WTC11 (cell line): ENCODE measurements around the gene DENND4B. TPM values are rescaled to one million over a fixed set of nuclear protein-coding genes. Genes with fewer than 3 reads are reported as not detected.

ENCODE experiments used
- ATAC-seq: fragments of 200-7000 bp; cut with Tn5 transposase; 2 replicates; pipeline ENCODE4 v1.10.0; 2021; ENCODE audit warnings: mild to moderate bottlenecking, moderate library complexity
- CTCF ChIA-PET: fragments of 300-600 bp; sonication (Branson Sonifier 250); formaldehyde crosslinking; loops from one replicate; lab custom pipeline; 2021; ENCODE audit warnings: antibody characterized with exemption; lab: Charles Lee
- POLR2A ChIA-PET: fragments of 350-600 bp; sonication (Branson Sonifier 250); formaldehyde crosslinking; loops from one replicate; lab custom pipeline; 2021; ENCODE audit warnings: antibody characterized with exemption; lab: Charles Lee
- DNase-seq: peaks from one replicate; pipeline ENCODE4 v3.0.0; 2021; ENCODE audit warnings: low spot score
- H3K27ac Mint-ChIP-seq: 2 replicates; pipeline ENCODE4 v1.8.0; 2021; ENCODE audit warnings: mixed read lengths
- H3K27me3 Mint-ChIP-seq: 2 replicates; pipeline ENCODE4 v1.8.0; 2021; ENCODE audit warnings: low read depth, mild to moderate bottlenecking, moderate library complexity, mixed read lengths
- H3K36me3 Mint-ChIP-seq: 2 replicates; pipeline ENCODE4 v1.8.0; 2021; ENCODE audit warnings: mixed read lengths
- H3K4me1 Mint-ChIP-seq: 2 replicates; pipeline ENCODE4 v1.8.0; 2022; ENCODE audit warnings: mixed read lengths
- H3K4me3 Mint-ChIP-seq: 2 replicates; pipeline ENCODE4 v1.8.0; 2021; ENCODE audit warnings: mild to moderate bottlenecking, moderate library complexity, mixed read lengths
- H3K9me3 Mint-ChIP-seq: 2 replicates; pipeline ENCODE4 v1.8.0; 2021; ENCODE audit warnings: mixed read lengths
- AFF4 ChIP-seq: sonication (generic); formaldehyde crosslinking; IDR thresholded peaks from 2 replicates; pipeline ENCODE4 v1.8.1; 2023; ENCODE audit warnings: mild to moderate bottlenecking, missing genetic modification reagents, borderline replicate concordance
- ATF6 ChIP-seq: sonication (generic); formaldehyde crosslinking; IDR thresholded peaks from 2 replicates; pipeline ENCODE4 v1.8.1; 2023; ENCODE audit warnings: mild to moderate bottlenecking, missing genetic modification reagents
- E2F1 ChIP-seq: sonication (generic); formaldehyde crosslinking; IDR thresholded peaks from 2 replicates; pipeline ENCODE4 v1.8.0; 2022; ENCODE audit warnings: mild to moderate bottlenecking, missing genetic modification reagents
- ELF4 ChIP-seq: sonication (generic); formaldehyde crosslinking; IDR thresholded peaks from 2 replicates; pipeline ENCODE4 v1.8.1; 2022; ENCODE audit warnings: low read depth, mild to moderate bottlenecking, moderate library complexity, missing genetic modification reagents
- EMX1 ChIP-seq: fragments of 250-450 bp; sonication (Bioruptor Pico); IDR thresholded peaks from 2 replicates; pipeline ENCODE4 v1.8.0; 2021; ENCODE audit warnings: mild to moderate bottlenecking
- ESRRA ChIP-seq: sonication (generic); formaldehyde crosslinking; IDR thresholded peaks from 2 replicates; pipeline ENCODE4 v1.8.1; 2022; ENCODE audit warnings: mild to moderate bottlenecking, missing genetic modification reagents, borderline replicate concordance
- FOXP1 ChIP-seq: sonication (generic); formaldehyde crosslinking; IDR thresholded peaks from 2 replicates; pipeline ENCODE4 v1.8.0; 2022; ENCODE audit warnings: missing genetic modification reagents, mild to moderate bottlenecking, moderate library complexity, borderline replicate concordance
- HMGA2 ChIP-seq: fragments of 250-450 bp; sonication (Bioruptor Pico); IDR thresholded peaks from 2 replicates; pipeline ENCODE4 v1.4.0; 2021; ENCODE audit warnings: mild to moderate bottlenecking, moderate library complexity
- JAZF1 ChIP-seq: fragments of 250-450 bp; sonication (Bioruptor Pico); IDR thresholded peaks from 2 replicates; pipeline ENCODE4 v1.9.0; 2021; ENCODE audit warnings: moderate library complexity, mild to moderate bottlenecking, inconsistent platforms
- MAX ChIP-seq: sonication (generic); formaldehyde crosslinking; IDR thresholded peaks from 2 replicates; pipeline ENCODE4 v1.8.0; 2022; ENCODE audit warnings: mild to moderate bottlenecking, missing genetic modification reagents
- SMAD3 ChIP-seq: sonication (generic); formaldehyde crosslinking; IDR thresholded peaks from 2 replicates; pipeline ENCODE4 v1.8.0; 2022; ENCODE audit warnings: missing genetic modification reagents, mild to moderate bottlenecking, borderline replicate concordance
- USF1 ChIP-seq: sonication (generic); formaldehyde crosslinking; IDR thresholded peaks from 2 replicates; pipeline ENCODE4 v1.8.0; 2022; ENCODE audit warnings: mild to moderate bottlenecking, missing genetic modification reagents
- ZNF121 ChIP-seq: sonication (generic); formaldehyde crosslinking; IDR thresholded peaks from 2 replicates; pipeline ENCODE4 v1.8.0; 2023; ENCODE audit warnings: missing genetic modification reagents
- ZNF232 ChIP-seq: sonication (generic); formaldehyde crosslinking; IDR thresholded peaks from 2 replicates; pipeline ENCODE4 v1.8.0; 2022; ENCODE audit warnings: mild to moderate bottlenecking, missing genetic modification reagents
- ZNF396 ChIP-seq: fragments of 250-450 bp; sonication (Bioruptor Pico); IDR thresholded peaks from 2 replicates; pipeline ENCODE4 v1.8.0; 2021; ENCODE audit warnings: mild to moderate bottlenecking, moderate library complexity, borderline replicate concordance
- ZNF423 ChIP-seq: fragments of 250-450 bp; sonication (Bioruptor Pico); IDR thresholded peaks from 2 replicates; pipeline ENCODE4 v2.1.2; 2022; ENCODE audit warnings: mild to moderate bottlenecking, moderate library complexity
- ZNF425 ChIP-seq: fragments of 250-450 bp; sonication (Bioruptor Pico); conservative IDR thresholded peaks from 2 replicates; pipeline ENCODE4 v1.9.0; 2021; ENCODE audit warnings: mild to moderate bottlenecking
- ZSCAN18 ChIP-seq: fragments of 250-450 bp; sonication (Bioruptor Pico); IDR thresholded peaks from 2 replicates; pipeline ENCODE4 v2.1.2; 2022; ENCODE audit warnings: mild to moderate bottlenecking, moderate library complexity
- total RNA-seq: library from RNA; stranded (reverse); gene quantifications from 3 replicates; pipeline ENCODE4 v1.2.3, GENCODE V29; 2021

The DENND4B gene
- total RNA-seq, 1 experiment from 2014 or later: 93.1 TPM

- Mint-ChIP-seq H3K27ac (peak overlapping the region; percentile 37; the same call in 1 of the 2 replicates), H3K9me3 (no peaks in the 10 kb centered on the region), H3K36me3 (peaks cover 17% of the 10 kb centered on the region), H3K4me3 (no peak overlapping the region), H3K27me3 (no peaks in the 10 kb centered on the region), H3K4me1 (no peaks in the 10 kb centered on the region)
- ATAC-seq (no peak), DNase-seq (no peak)
- CTCF ChIA-PET: interaction anchor here (1.1 to 2.6 kb wide), 3 partner anchors 17 to 108 kb away, joined by 3 to 18 read pairs (median 5); partner anchors contain the start of gene DENND4B
- POLR2A ChIA-PET: interaction anchor here (1.2 kb wide), 1 partner anchor 17 kb away, joined by 4 read pairs; no protein-coding TSS in a partner anchor
- TF ChIP-seq FOXP1 (no peak), JAZF1 (CRISPR knock-in tag) (no peak), HMGA2 (CRISPR knock-in tag) (no peak), ZSCAN18 (CRISPR knock-in tag) (no peak), ESRRA (CRISPR knock-in tag) (no peak)
Measured at GRCh38 chr1:153929426-153929825, 17.1 kb downstream of the DENND4B start.

- DNase-seq (no peak), ATAC-seq (no peak)
- Mint-ChIP-seq H3K36me3 (peaks cover 11% of the 10 kb centered on the region), H3K4me1 (peaks cover under 1% of the 10 kb centered on the region), H3K27me3 (no peaks in the 10 kb centered on the region), H3K4me3 (no peak overlapping the region), H3K27ac (peak overlapping the region; percentile 37; the same call in 1 of the 2 replicates), H3K9me3 (no peaks in the 10 kb centered on the region)
- ChIA-PET POLR2A (interaction anchor here (1.2 kb wide), 1 partner anchor 17 kb away, joined by 4 read pairs; no protein-coding TSS in a partner anchor), CTCF (interaction anchor here (1.1 to 2.6 kb wide), 3 partner anchors 18 to 108 kb away, joined by 3 to 18 read pairs (median 5); partner anchors contain the start of gene DENND4B)
- TF ChIP-seq MAX (no peak), E2F1 (CRISPR knock-in tag) (no peak), AFF4 (CRISPR knock-in tag) (no peak), JAZF1 (CRISPR knock-in tag) (no peak), ZNF396 (no peak), EMX1 (no peak), ATF6 (CRISPR knock-in tag) (no peak), ZNF232 (CRISPR knock-in tag) (no peak), USF1 (no peak), ZNF423 (CRISPR knock-in tag) (no peak), ELF4 (CRISPR knock-in tag) (no peak), SMAD3 (CRISPR knock-in tag) (no peak), ZNF121 (no peak), ZNF425 (CRISPR knock-in tag) (no peak)
Measured at GRCh38 chr1:153928791-153929341, 17.7 kb downstream of the DENND4B start.
